Erythroblast (primary cell): ENCODE data around the gene WDR36.

ENCODE experiments used
- GATA1 ChIP-seq: IDR thresholded peaks from 2 replicates; pipeline ENCODE4 v1.6.1; 2011; ENCODE audit warnings: low read depth, mild to moderate bottlenecking, control low read depth, low read length, moderate library complexity
- POLR2A ChIP-seq: IDR thresholded peaks from 2 replicates; pipeline ENCODE4 v1.6.1; 2011; ENCODE audit warnings: mild to moderate bottlenecking, low read length

GRCh38 chr5:111120911-111121310 lies 28.8 kb downstream of the WDR36 start:
- no peak for TF ChIP-seq POLR2A
- no peak for TF ChIP-seq GATA1
